BJ (cell line): ENCODE measurements around the gene PIN4. TPM values are rescaled to one million over a fixed set of nuclear protein-coding genes. Genes with fewer than 3 reads are reported as not detected.

ENCODE experiments used
- CTCF ChIA-PET: fragments of 350-600 bp; formaldehyde crosslinking; extraction: SDS; loops from one replicate; lab custom pipeline; 2021; ENCODE audit warnings: antibody characterized with exemption, inconsistent platforms; lab: Yijun Ruan, JAX
- POLR2A ChIA-PET: fragments of 300-600 bp; sonication (Branson Sonifier 250); formaldehyde crosslinking; extraction: SDS; loops from one replicate; lab custom pipeline; 2021; ENCODE audit warnings: antibody characterized with exemption; lab: Charles Lee
- DNase-seq: peaks from one replicate; pipeline ENCODE4 v3.0.0-alpha.2; 2011; ENCODE audit warnings: low read depth
- H3K27me3 ChIP-seq: 2 replicates; pipeline ENCODE4 v1.6.0; 2011; ENCODE audit warnings: low read length; ENCODE audit not compliant: control insufficient read depth, insufficient read depth
- H3K36me3 ChIP-seq: 2 replicates; pipeline ENCODE4 v1.5.1; 2011; ENCODE audit warnings: low read length; ENCODE audit not compliant: control insufficient read depth, insufficient read depth
- H3K4me3 ChIP-seq: 2 replicates; pipeline ENCODE4 v1.5.1; 2011; ENCODE audit warnings: low read depth, mild to moderate bottlenecking, control low read depth, low read length
- polyA plus RNA-seq: library from polyadenylated mRNA; depleted of rRNA; stranded (reverse); fragments of >200 nt; gene quantifications from 2 replicates; pipeline ENCODE4 v1.2.3, GENCODE V29; 2011
- TF ChIP-seq, protein P1 (sequence below): IDR thresholded peaks from 2 replicates; pipeline ENCODE4 v1.5.1; 2011; ENCODE audit warnings: low read depth, mild to moderate bottlenecking, control low read depth, inconsistent platforms, low read length, moderate library complexity; ENCODE audit not compliant: insufficient read depth

PIN4 gene
- polyA plus RNA-seq, 1 experiment = 6.5 TPM

DNA sequence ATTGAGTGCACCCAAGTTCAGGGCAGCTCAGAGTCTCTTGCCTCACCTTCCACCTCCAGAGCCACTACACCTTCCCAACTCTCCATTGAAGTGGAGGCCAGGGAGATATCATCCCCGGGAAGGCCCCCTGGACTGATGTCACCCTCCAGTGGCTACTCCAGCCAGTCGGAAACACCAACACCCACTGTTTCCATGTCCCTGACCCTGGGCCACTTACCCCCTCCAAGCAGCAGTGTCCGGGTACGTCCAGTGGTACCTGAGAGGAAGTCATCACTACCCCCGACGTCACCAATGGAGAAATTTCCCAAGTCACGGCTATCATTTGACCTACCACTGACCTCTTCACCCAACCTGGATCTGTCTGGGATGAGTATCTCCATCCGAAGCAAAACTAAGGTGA is 42.0 kb upstream of the PIN4 start:
- CTCF ChIA-PET = interaction anchor here (1.3 kb wide), 1 partner anchor 12 kb away, joined by 4 read pairs; no protein-coding TSS in a partner anchor

DNA sequence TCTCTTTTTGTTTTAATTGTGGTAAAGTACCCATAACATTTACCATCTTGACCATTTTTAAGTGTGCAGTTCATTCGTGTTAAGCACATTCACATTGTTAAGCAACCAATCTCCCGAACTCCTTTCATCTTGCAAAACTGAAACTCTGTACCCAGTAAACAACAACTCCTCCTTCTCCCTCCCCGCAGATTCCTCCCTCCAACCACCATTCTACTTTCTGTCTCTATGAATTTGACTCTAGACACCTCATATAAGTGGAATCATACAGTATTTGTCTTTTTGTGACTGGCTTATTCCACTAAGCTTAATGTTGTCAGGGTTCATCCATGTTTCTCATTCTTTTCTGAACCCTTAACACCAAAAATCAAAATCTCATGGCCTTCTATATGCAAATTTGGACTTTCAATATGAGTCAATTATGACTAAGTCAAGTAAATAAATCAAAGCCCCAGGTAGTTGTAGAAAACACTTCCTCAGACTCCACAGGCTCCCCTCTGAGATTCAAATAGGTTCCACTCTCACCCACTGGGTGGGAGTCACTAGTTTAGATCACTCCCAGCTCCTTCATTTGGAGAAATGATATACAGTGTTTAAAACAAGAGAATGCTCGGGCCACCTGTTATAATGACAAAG is 40.1 kb upstream of the PIN4 start:
- ChIA-PET POLR2A (no interaction called here), CTCF (interaction anchor here (1.0 kb wide), 1 partner anchor 15 kb away, joined by 3 read pairs; no protein-coding TSS in a partner anchor)
- no peak for DNase-seq
- Histone ChIP-seq H3K4me3 (no peak overlapping the region), H3K27me3 (no peaks in the 10 kb centered on the region), H3K36me3 (peaks cover 1% of the 10 kb centered on the region; the same call in 1 of the 2 replicates)
- TF ChIP-seq, protein P1, sequence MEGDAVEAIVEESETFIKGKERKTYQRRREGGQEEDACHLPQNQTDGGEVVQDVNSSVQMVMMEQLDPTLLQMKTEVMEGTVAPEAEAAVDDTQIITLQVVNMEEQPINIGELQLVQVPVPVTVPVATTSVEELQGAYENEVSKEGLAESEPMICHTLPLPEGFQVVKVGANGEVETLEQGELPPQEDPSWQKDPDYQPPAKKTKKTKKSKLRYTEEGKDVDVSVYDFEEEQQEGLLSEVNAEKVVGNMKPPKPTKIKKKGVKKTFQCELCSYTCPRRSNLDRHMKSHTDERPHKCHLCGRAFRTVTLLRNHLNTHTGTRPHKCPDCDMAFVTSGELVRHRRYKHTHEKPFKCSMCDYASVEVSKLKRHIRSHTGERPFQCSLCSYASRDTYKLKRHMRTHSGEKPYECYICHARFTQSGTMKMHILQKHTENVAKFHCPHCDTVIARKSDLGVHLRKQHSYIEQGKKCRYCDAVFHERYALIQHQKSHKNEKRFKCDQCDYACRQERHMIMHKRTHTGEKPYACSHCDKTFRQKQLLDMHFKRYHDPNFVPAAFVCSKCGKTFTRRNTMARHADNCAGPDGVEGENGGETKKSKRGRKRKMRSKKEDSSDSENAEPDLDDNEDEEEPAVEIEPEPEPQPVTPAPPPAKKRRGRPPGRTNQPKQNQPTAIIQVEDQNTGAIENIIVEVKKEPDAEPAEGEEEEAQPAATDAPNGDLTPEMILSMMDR = no peak

More for the DNA sequence above, 42.0 kb upstream of the PIN4 start:
- TF ChIP-seq, protein P1 = no peak
- Histone ChIP-seq H3K27me3 (no peaks in the 10 kb centered on the region), H3K36me3 (peaks cover 1% of the 10 kb centered on the region; the same call in 1 of the 2 replicates), H3K4me3 (no peak overlapping the region)
- no peak for DNase-seq
- POLR2A ChIA-PET = no interaction called here

DNA sequence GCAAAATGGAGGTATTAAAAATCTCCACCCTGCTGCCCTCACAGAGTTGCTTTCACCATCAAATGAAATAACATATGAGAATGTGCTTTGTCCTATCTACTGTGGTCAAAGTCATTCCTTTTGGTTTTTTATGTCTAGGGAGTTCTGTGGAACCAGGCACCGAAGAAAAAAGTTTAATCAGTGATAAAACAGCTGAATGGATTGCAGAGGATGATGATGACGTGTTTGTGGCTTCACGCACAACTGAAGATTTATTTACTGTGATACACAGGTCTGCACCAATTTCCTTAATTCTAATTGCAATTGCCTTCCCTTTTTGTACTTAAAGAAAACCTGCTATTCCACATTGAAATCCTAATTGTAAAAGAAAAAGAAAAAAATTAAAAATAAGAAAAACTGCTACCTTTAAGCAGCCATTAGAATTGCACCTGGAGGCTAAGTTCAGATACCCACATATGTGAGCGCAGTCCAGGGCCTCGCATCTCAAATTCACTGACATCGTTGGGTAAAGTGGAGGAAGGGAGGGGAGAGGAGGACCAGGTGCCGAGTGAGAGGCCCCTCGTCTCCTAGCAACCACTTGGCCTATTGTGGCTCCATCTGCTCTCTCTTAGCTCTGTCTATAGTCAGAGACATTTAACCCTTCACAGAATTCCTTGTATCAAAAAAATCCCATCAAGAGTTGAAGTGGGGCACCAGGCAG is 39.3 kb upstream of the PIN4 start:
- peaks cover 1% of the 10 kb centered on the region; the same call in 1 of the 2 replicates for H3K36me3 ChIP-seq
- H3K27me3 ChIP-seq = no peaks in the 10 kb centered on the region
- no peak for DNase-seq
- CTCF ChIA-PET = interaction anchor here (1.4 kb wide), 1 partner anchor 22 kb away, joined by 3 read pairs; no protein-coding TSS in a partner anchor
- POLR2A ChIA-PET = no interaction called here
- H3K4me3 ChIP-seq = no peak overlapping the region
- TF ChIP-seq, protein P1 = no peak

DNA sequence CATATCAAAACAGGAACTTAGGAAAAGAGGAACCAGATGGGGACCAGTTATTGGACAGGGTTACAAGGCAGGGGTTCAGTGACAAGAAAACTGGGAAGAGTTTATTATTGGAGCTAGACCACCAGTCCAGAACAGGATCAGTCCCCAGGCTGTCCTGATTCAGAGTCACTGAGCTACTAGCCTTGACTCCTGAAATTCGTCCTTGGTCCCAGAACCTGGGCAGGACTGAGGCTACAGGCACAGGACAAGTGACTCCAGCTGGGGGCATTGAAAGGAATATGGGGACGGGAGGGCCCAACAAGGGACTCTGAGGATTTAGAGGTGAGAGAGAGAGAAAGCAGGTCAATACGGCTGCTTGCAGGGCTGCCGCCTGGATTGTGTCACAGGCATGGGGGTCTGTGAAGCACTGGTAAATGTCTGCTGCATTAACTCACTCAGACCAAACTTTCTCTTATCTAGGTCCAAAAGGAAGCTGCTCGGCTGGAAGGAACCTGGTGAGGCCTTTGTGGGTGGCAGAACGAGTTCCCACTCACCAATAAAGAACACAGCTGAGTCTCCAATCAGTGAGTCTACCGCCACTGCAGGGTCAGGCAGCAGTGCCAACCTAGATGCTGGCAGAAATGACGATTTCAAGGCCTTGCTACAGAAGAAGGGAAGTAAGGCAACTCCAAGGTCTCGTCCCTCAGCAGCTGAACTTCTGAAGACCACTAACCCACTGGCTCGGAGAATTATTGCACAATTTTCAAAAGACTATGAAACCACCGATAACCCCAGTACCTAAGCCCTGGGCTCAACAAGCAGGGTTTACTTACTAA is 38.6 kb upstream of the PIN4 start:
- Histone ChIP-seq H3K4me3 (no peak overlapping the region), H3K27me3 (no peaks in the 10 kb centered on the region), H3K36me3 (peaks cover 1% of the 10 kb centered on the region; the same call in 1 of the 2 replicates)
- TF ChIP-seq, protein P1 = no peak
- no peak for DNase-seq
- POLR2A ChIA-PET = no interaction called here
- CTCF ChIA-PET = interaction anchor here (1.4 kb wide), 1 partner anchor 21 kb away, joined by 3 read pairs; no protein-coding TSS in a partner anchor

DNA sequence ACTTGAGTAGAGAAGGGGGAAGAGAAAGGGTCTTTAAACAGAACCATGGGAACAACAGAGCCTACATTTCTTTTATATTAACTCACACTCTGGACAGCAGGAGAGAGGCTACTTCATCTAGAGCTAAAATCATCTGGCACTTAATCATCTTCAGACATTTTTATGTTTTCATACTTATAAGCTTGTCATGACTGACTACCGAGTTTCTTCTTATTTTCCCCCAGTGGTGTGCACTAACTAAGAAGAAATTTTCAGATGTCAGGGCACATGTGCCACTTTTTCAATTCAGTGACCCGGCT is 38.0 kb upstream of the PIN4 start:
- no peaks in the 10 kb centered on the region for H3K27me3 ChIP-seq
- TF ChIP-seq, protein P1 = no peak
- no peak for DNase-seq
- POLR2A ChIA-PET = no interaction called here
- CTCF ChIA-PET = no interaction called here
- 0 out of 2 replicates have a peak, but pooled peaks cover 1% of the 10 kb centered on the region for H3K36me3 ChIP-seq
- H3K4me3 ChIP-seq = no peak overlapping the region
